K562 (cell line): Measurements from ENCODE around the gene CCNY. TPM values are rescaled to one million over a fixed set of nuclear protein-coding genes. Genes with fewer than 3 reads are reported as not detected.

Experiments used
- FOXK1 ChIP-seq: sonication (generic); formaldehyde crosslinking; IDR thresholded peaks from 2 replicates; pipeline ENCODE4 v1.8.0; 2022; ENCODE audit warnings: missing genetic modification reagents, mild to moderate bottlenecking, borderline replicate concordance
- GATAD2B ChIP-seq: fragments of 450-650 bp; IDR thresholded peaks from 2 replicates; pipeline ENCODE4 v1.6.1; 2017; ENCODE audit warnings: mild to moderate bottlenecking, borderline replicate concordance
- MAZ ChIP-seq, 2 experiments: fragments of 450-650 bp in 1 of 2; sonication (generic) in 1 of 2; formaldehyde crosslinking; IDR thresholded peaks in 1 of 2; conservative IDR thresholded peaks in 1 of 2; 2 replicates each; pipeline versions ENCODE4 v1.4.0 to v1.5.0; 2020; ENCODE audit warnings: mild to moderate bottlenecking in 1 of 2, missing genetic modification reagents in 1 of 2
- ZNF766 ChIP-seq: fragments of 200-800 bp; sonication (Bioruptor generic); conservative IDR thresholded peaks from 2 replicates; pipeline ENCODE4 v1.6.1; 2016; ENCODE audit warnings: missing genetic modification characterization, missing compliant biosample characterization
- ZNF778 ChIP-seq: fragments of 450-650 bp; formaldehyde crosslinking; IDR thresholded peaks from 2 replicates; pipeline ENCODE4 v1.4.0; 2020; ENCODE audit warnings: mild to moderate bottlenecking, moderate library complexity
- polyA plus RNA-seq, 8 experiments: library from polyadenylated mRNA; depleted of rRNA in 4 of 8; stranded (reverse) in 5 of 8; unstranded in 3 of 8; fragments of >200 nt; fragmentation: Nextera tagmentation in 2 of 8; fragmentation: Illumina TruSeq in 1 of 8; extraction: Ambion mirVana in 2 of 8; extraction: Trizol in 1 of 8; gene quantifications; 2 replicates each; pipeline versions ENCODE4 v1.2.1 to v1.2.3, GENCODE V29; 2011 to 2014; ENCODE audit warnings: inconsistent platforms in 1 of 8, missing spikeins in 1 of 8
- total RNA-seq, 7 experiments: library from RNA; depleted of rRNA in 6 of 7; stranded (reverse); fragments of >200 nt in 6 of 7; fragmentation: Illumina TruSeq in 2 of 7; extraction: Trizol in 2 of 7; gene quantifications; 2 replicates each; pipeline versions ENCODE4 v1.2.1 to v1.2.3, GENCODE V29; 2011 to 2021; ENCODE audit warnings: low replicate concordance in 1 of 7
- TF ChIP-seq, protein P1 (sequence below): fragments of 450-650 bp; IDR thresholded peaks from 2 replicates; pipeline ENCODE4 v1.6.1; 2017; ENCODE audit warnings: mild to moderate bottlenecking, moderate library complexity
- TF ChIP-seq, protein P2 (sequence below): fragments of 450-650 bp; IDR thresholded peaks from 2 replicates; pipeline ENCODE4 v1.6.1; 2017; ENCODE audit warnings: antibody characterized with exemption, mild to moderate bottlenecking

Gene CCNY
- total and polyA plus RNA-seq, 9 of the 15 experiments (the other 6 are each of a cell fraction or from before 2014, with no cell fraction given), result 8.4 to 109 (median 38.6) TPM

DNA sequence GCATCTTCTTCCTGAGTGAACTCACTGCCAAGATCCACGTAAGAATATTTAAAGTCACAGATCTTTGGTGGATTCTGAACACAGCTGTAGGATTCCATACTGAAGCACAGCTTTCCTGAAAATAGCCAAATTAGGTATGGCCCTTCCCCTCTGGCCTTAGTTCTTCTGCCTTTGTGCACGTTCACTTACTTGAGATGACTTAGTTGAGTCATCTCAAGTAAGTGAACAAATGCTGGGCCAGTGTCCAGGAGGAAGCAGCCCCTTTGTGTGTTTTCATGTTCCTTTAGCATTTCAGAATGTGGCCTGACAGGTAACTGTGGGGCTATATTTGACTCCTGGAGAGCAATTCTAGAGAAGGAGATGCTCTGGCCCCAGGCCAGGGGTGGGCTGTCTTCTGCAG, 51.5 kb downstream of the CCNY start (continued):
- peak; percentile 45; the same call in 1 of the 2 replicates for TF ChIP-seq ZNF766 (CRISPR knock-in tag)
- TF ChIP-seq GATAD2B, result no peak
- no peak for TF ChIP-seq ZNF778 (CRISPR knock-in tag)
- TF ChIP-seq, protein P1, sequence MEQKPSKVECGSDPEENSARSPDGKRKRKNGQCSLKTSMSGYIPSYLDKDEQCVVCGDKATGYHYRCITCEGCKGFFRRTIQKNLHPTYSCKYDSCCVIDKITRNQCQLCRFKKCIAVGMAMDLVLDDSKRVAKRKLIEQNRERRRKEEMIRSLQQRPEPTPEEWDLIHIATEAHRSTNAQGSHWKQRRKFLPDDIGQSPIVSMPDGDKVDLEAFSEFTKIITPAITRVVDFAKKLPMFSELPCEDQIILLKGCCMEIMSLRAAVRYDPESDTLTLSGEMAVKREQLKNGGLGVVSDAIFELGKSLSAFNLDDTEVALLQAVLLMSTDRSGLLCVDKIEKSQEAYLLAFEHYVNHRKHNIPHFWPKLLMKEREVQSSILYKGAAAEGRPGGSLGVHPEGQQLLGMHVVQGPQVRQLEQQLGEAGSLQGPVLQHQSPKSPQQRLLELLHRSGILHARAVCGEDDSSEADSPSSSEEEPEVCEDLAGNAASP, result no peak
- TF ChIP-seq FOXK1 (CRISPR knock-in tag), result no peak
- TF ChIP-seq, protein P2, sequence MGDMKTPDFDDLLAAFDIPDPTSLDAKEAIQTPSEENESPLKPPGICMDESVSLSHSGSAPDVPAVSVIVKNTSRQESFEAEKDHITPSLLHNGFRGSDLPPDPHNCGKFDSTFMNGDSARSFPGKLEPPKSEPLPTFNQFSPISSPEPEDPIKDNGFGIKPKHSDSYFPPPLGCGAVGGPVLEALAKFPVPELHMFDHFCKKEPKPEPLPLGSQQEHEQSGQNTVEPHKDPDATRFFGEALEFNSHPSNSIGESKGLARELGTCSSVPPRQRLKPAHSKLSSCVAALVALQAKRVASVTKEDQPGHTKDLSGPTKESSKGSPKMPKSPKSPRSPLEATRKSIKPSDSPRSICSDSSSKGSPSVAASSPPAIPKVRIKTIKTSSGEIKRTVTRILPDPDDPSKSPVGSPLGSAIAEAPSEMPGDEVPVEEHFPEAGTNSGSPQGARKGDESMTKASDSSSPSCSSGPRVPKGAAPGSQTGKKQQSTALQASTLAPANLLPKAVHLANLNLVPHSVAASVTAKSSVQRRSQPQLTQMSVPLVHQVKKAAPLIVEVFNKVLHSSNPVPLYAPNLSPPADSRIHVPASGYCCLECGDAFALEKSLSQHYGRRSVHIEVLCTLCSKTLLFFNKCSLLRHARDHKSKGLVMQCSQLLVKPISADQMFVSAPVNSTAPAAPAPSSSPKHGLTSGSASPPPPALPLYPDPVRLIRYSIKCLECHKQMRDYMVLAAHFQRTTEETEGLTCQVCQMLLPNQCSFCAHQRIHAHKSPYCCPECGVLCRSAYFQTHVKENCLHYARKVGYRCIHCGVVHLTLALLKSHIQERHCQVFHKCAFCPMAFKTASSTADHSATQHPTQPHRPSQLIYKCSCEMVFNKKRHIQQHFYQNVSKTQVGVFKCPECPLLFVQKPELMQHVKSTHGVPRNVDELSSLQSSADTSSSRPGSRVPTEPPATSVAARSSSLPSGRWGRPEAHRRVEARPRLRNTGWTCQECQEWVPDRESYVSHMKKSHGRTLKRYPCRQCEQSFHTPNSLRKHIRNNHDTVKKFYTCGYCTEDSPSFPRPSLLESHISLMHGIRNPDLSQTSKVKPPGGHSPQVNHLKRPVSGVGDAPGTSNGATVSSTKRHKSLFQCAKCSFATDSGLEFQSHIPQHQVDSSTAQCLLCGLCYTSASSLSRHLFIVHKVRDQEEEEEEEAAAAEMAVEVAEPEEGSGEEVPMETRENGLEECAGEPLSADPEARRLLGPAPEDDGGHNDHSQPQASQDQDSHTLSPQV, result peak; percentile 31; the same call in 1 of the 2 replicates
- 0 out of 4 replicates have a peak, but pooled peaks of 1 of the 2 experiments have one; percentile 31 for TF ChIP-seq MAZ (CRISPR knock-in tag; conservative IDR thresholded peaks at IDR 0.05 in 1 of 2, IDR thresholded peaks at IDR 0.05 in 1 of 2)
